SK-N-SH treated with all-trans-retinoic acid at 6 μM for 48 hours (cell line): ENCODE measurements around the gene BMP6.

Experiments
- ATAC-seq: fragments of 200-7000 bp; cut with Tn5 transposase; 3 replicates; pipeline ENCODE4 v1.9.1; 2020; ENCODE audit warnings: mild to moderate bottlenecking, moderate library complexity
- ARNTL ChIP-seq: fragments of 450-650 bp; formaldehyde crosslinking; IDR thresholded peaks from 2 replicates; pipeline ENCODE4 v1.5.0; 2020; ENCODE audit warnings: low read depth, mild to moderate bottlenecking, moderate library complexity, borderline replicate concordance
- BACH2 ChIP-seq: fragments of 250-450 bp; sonication (Bioruptor Pico); IDR thresholded peaks from 2 replicates; pipeline ENCODE4 v1.9.0; 2021; ENCODE audit warnings: mild to moderate bottlenecking, borderline replicate concordance
- CSDC2 ChIP-seq: fragments of 250-450 bp; sonication (Bioruptor Pico); IDR thresholded peaks from 2 replicates; pipeline ENCODE4 v1.5.0; 2020; ENCODE audit warnings: mild to moderate bottlenecking, moderate library complexity
- ESRRG ChIP-seq: fragments of 250-450 bp; sonication (Bioruptor Pico); IDR thresholded peaks from 2 replicates; pipeline ENCODE4 v1.6.1; 2021; ENCODE audit warnings: mild to moderate bottlenecking
- GLIS3 ChIP-seq: fragments of 250-450 bp; sonication (Bioruptor Pico); IDR thresholded peaks from 2 replicates; pipeline ENCODE4 v1.5.0; 2020; ENCODE audit warnings: mild to moderate bottlenecking, moderate library complexity
- ISL1 ChIP-seq: fragments of 250-450 bp; sonication (Bioruptor Pico); IDR thresholded peaks from 2 replicates; pipeline ENCODE4 v2.1.2; 2022; ENCODE audit warnings: mild to moderate bottlenecking, moderate library complexity
- OSR1 ChIP-seq: fragments of 250-450 bp; sonication (Bioruptor Pico); IDR thresholded peaks from 2 replicates; pipeline ENCODE4 v1.8.0; 2022; ENCODE audit warnings: moderate library complexity, mild to moderate bottlenecking, inconsistent platforms
- PATZ1 ChIP-seq: fragments of 250-450 bp; sonication (Bioruptor Pico); IDR thresholded peaks from 2 replicates; pipeline ENCODE4 v1.8.0; 2020; ENCODE audit warnings: mild to moderate bottlenecking, moderate library complexity, borderline replicate concordance
- POU6F1 ChIP-seq: fragments of 250-450 bp; sonication (Bioruptor Pico); IDR thresholded peaks from 2 replicates; pipeline ENCODE4 v1.8.0; 2021; ENCODE audit warnings: low read depth, mild to moderate bottlenecking, moderate library complexity, borderline replicate concordance
- PPARA ChIP-seq: fragments of 250-450 bp; sonication (Bioruptor Pico); IDR thresholded peaks from 2 replicates; pipeline ENCODE4 v1.5.0; 2020; ENCODE audit warnings: mild to moderate bottlenecking, borderline replicate concordance
- RARB ChIP-seq: fragments of 250-450 bp; sonication (Bioruptor Pico); IDR thresholded peaks from 2 replicates; pipeline ENCODE4 v1.8.0; 2021; ENCODE audit warnings: mild to moderate bottlenecking, moderate library complexity
- SNAI2 ChIP-seq: fragments of 250-450 bp; sonication (Bioruptor Pico); IDR thresholded peaks from 2 replicates; pipeline ENCODE4 v1.5.0; 2020; ENCODE audit warnings: mild to moderate bottlenecking, moderate library complexity
- TCF4 ChIP-seq: fragments of 250-450 bp; sonication (Bioruptor Pico); IDR thresholded peaks from 2 replicates; pipeline ENCODE4 v1.8.0; 2021; ENCODE audit warnings: mild to moderate bottlenecking, moderate library complexity, borderline replicate concordance
- TOX ChIP-seq: fragments of 250-450 bp; sonication (Bioruptor Pico); IDR thresholded peaks from 2 replicates; pipeline ENCODE4 v1.8.0; 2021; ENCODE audit warnings: mild to moderate bottlenecking, moderate library complexity, borderline replicate concordance
- ZC3H10 ChIP-seq: fragments of 250-450 bp; sonication (Bioruptor Pico); IDR thresholded peaks from 2 replicates; pipeline ENCODE4 v1.5.1; 2021; ENCODE audit warnings: mild to moderate bottlenecking, moderate library complexity
- ZFP3 ChIP-seq: fragments of 250-450 bp; sonication (Bioruptor Pico); IDR thresholded peaks from 2 replicates; pipeline ENCODE4 v1.5.0; 2020; ENCODE audit warnings: mild to moderate bottlenecking, moderate library complexity
- ZFP30 ChIP-seq: fragments of 450-650 bp; formaldehyde crosslinking; IDR thresholded peaks from 2 replicates; pipeline ENCODE4 v1.5.0; 2022; ENCODE audit warnings: mild to moderate bottlenecking, moderate library complexity
- ZNF565 ChIP-seq: fragments of 450-650 bp; formaldehyde crosslinking; conservative IDR thresholded peaks from 2 replicates; pipeline ENCODE4 v1.5.0; 2020; ENCODE audit warnings: low read depth, mild to moderate bottlenecking, moderate library complexity
- ZNF70 ChIP-seq: fragments of 450-650 bp; formaldehyde crosslinking; IDR thresholded peaks from 2 replicates; pipeline ENCODE4 v1.5.0; 2020; ENCODE audit warnings: mild to moderate bottlenecking, moderate library complexity
- ZNF8 ChIP-seq: fragments of 450-650 bp; formaldehyde crosslinking; IDR thresholded peaks from 2 replicates; pipeline ENCODE4 v1.5.0; 2020; ENCODE audit warnings: mild to moderate bottlenecking, moderate library complexity
- TF ChIP-seq, protein P1 (sequence below): fragments of 250-450 bp; sonication (Bioruptor Pico); IDR thresholded peaks from 2 replicates; pipeline ENCODE4 v1.5.1; 2020; ENCODE audit warnings: low read depth, mild to moderate bottlenecking, moderate library complexity
- TF ChIP-seq, protein P2 (sequence below): fragments of 250-450 bp; sonication (Bioruptor Pico); IDR thresholded peaks from 2 replicates; pipeline ENCODE4 v1.5.1; 2021; ENCODE audit warnings: mild to moderate bottlenecking, moderate library complexity
- TF ChIP-seq, protein P3 (sequence below): fragments of 250-450 bp; sonication (Bioruptor Pico); IDR thresholded peaks from 2 replicates; pipeline ENCODE4 v1.5.0; 2020; ENCODE audit warnings: mild to moderate bottlenecking, moderate library complexity

BMP6 gene

DNA sequence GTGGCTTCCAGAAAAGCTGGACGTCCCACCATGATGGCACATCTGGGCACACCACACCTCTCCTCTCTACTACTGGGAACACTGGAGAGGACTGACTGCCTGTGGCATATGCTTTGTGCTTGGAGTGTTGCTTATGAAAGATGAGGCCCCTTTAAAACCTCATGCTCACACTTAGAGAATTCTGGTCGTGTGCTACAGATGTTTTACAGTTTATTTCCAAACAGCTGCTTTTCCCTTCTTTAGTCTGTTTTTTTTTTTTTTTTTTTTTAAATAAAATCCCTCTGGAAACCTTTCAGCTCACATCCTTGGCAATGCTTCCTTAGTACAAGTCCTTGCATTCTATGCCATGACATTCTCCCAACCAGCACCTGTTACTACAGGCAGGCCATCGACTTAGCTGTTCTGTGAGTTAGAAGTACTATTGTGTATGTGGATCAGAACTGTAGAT is 60.3 kb downstream of the BMP6 start:
- no peak for ATAC-seq
- no peak for TF ChIP-seq ZC3H10
- TF ChIP-seq ZFP3 = no peak
- no peak for TF ChIP-seq ZNF8 (CRISPR knock-in tag)
- no peak for TF ChIP-seq ZNF565 (CRISPR knock-in tag)
- TF ChIP-seq POU6F1 = no peak
- no peak for TF ChIP-seq RARB (CRISPR knock-in tag)

DNA sequence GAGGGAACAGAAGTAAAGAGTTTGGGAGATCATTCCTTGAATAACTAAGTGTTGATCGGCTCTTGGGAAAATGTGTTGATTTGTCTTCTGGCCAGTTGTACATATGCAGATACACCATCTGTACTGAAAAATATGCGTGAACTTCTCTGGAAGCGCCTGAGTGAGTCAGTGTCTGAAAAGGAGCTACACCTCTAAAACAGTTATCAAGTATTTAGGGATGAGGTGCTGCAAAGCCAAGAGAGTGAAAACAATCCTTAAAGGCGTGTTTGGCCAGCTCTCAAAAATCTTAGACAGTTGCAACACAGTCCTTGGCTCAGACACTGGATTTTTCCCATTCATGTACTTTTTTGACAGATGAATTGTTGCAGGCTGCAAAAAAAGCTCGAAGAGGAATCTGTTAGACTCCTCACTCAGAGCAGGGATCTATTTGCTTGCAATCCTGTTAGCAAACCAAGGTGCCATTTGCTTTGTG is 61.3 kb downstream of the BMP6 start:
- ATAC-seq = no peak
- no peak for TF ChIP-seq POU6F1
- TF ChIP-seq, protein P1, sequence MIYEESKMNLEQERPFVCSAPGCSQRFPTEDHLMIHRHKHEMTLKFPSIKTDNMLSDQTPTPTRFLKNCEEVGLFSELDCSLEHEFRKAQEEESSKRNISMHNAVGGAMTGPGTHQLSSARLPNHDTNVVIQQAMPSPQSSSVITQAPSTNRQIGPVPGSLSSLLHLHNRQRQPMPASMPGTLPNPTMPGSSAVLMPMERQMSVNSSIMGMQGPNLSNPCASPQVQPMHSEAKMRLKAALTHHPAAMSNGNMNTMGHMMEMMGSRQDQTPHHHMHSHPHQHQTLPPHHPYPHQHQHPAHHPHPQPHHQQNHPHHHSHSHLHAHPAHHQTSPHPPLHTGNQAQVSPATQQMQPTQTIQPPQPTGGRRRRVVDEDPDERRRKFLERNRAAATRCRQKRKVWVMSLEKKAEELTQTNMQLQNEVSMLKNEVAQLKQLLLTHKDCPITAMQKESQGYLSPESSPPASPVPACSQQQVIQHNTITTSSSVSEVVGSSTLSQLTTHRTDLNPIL (CRISPR knock-in tag) = no peak
- TF ChIP-seq ZFP30 = no peak
- TF ChIP-seq, protein P2, sequence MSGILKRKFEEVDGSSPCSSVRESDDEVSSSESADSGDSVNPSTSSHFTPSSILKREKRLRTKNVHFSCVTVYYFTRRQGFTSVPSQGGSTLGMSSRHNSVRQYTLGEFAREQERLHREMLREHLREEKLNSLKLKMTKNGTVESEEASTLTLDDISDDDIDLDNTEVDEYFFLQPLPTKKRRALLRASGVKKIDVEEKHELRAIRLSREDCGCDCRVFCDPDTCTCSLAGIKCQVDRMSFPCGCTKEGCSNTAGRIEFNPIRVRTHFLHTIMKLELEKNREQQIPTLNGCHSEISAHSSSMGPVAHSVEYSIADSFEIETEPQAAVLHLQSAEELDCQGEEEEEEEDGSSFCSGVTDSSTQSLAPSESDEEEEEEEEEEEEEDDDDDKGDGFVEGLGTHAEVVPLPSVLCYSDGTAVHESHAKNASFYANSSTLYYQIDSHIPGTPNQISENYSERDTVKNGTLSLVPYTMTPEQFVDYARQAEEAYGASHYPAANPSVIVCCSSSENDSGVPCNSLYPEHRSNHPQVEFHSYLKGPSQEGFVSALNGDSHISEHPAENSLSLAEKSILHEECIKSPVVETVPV (CRISPR knock-in tag) = no peak
- no peak for TF ChIP-seq GLIS3 (CRISPR knock-in tag)
- no peak for TF ChIP-seq ZNF70 (CRISPR knock-in tag)
- no peak for TF ChIP-seq ZFP3
- TF ChIP-seq ZNF8 (CRISPR knock-in tag) = no peak
- no peak for TF ChIP-seq CSDC2 (CRISPR knock-in tag)
- TF ChIP-seq RARB (CRISPR knock-in tag) = no peak
- TF ChIP-seq PATZ1 (CRISPR knock-in tag) = no peak
- no peak for TF ChIP-seq PPARA (CRISPR knock-in tag)
- no peak for TF ChIP-seq ZNF565 (CRISPR knock-in tag)
- TF ChIP-seq TOX = no peak
- no peak for TF ChIP-seq OSR1
- no peak for TF ChIP-seq SNAI2

DNA sequence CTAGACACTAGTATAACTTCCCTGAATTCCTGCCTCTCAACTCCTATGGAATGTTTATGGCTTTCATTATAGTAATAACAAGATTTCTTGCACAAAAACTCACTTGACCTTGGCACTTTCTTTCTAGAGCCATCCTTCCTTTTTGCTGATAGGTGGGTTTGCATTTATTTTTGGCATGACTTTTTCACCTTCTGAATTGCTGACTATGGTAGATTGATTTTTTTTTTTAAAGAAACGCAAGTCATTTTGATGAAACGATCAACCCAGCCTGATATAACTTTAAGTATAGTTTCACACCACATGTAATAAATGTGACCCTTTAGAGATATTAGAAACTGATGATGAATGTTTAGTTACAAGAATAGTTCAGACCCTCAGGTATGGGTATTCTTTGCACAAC is 61.8 kb downstream of the BMP6 start:
- no peak for ATAC-seq
- TF ChIP-seq ARNTL (CRISPR knock-in tag) (no peak), TOX (no peak), ZFP3 (no peak), ZNF8 (CRISPR knock-in tag) (no peak), BACH2 (CRISPR knock-in tag) (no peak), ZFP30 (no peak), ZC3H10 (no peak), ESRRG (CRISPR knock-in tag) (no peak), CSDC2 (CRISPR knock-in tag) (no peak), SNAI2 (no peak), TCF4 (no peak), PPARA (CRISPR knock-in tag) (no peak), ISL1 (CRISPR knock-in tag) (no peak), OSR1 (no peak)
- TF ChIP-seq, protein P1 (CRISPR knock-in tag) = no peak
- TF ChIP-seq, protein P3, sequence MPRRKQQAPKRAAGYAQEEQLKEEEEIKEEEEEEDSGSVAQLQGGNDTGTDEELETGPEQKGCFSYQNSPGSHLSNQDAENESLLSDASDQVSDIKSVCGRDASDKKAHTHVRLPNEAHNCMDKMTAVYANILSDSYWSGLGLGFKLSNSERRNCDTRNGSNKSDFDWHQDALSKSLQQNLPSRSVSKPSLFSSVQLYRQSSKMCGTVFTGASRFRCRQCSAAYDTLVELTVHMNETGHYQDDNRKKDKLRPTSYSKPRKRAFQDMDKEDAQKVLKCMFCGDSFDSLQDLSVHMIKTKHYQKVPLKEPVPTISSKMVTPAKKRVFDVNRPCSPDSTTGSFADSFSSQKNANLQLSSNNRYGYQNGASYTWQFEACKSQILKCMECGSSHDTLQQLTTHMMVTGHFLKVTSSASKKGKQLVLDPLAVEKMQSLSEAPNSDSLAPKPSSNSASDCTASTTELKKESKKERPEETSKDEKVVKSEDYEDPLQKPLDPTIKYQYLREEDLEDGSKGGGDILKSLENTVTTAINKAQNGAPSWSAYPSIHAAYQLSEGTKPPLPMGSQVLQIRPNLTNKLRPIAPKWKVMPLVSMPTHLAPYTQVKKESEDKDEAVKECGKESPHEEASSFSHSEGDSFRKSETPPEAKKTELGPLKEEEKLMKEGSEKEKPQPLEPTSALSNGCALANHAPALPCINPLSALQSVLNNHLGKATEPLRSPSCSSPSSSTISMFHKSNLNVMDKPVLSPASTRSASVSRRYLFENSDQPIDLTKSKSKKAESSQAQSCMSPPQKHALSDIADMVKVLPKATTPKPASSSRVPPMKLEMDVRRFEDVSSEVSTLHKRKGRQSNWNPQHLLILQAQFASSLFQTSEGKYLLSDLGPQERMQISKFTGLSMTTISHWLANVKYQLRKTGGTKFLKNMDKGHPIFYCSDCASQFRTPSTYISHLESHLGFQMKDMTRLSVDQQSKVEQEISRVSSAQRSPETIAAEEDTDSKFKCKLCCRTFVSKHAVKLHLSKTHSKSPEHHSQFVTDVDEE = no peak
- TF ChIP-seq, protein P2 (CRISPR knock-in tag) = no peak
